HG03280 (cell line): ENCODE data around the gene LAYN.

Experiments used
- ATAC-seq: cut with Tn5 transposase; IDR thresholded peaks from one replicate; pipeline ENCODE4 v1.9.1; 2021; ENCODE audit warnings: mild to moderate bottlenecking, moderate library complexity; ENCODE audit not compliant: unreplicated experiment

Gene LAYN

DNA sequence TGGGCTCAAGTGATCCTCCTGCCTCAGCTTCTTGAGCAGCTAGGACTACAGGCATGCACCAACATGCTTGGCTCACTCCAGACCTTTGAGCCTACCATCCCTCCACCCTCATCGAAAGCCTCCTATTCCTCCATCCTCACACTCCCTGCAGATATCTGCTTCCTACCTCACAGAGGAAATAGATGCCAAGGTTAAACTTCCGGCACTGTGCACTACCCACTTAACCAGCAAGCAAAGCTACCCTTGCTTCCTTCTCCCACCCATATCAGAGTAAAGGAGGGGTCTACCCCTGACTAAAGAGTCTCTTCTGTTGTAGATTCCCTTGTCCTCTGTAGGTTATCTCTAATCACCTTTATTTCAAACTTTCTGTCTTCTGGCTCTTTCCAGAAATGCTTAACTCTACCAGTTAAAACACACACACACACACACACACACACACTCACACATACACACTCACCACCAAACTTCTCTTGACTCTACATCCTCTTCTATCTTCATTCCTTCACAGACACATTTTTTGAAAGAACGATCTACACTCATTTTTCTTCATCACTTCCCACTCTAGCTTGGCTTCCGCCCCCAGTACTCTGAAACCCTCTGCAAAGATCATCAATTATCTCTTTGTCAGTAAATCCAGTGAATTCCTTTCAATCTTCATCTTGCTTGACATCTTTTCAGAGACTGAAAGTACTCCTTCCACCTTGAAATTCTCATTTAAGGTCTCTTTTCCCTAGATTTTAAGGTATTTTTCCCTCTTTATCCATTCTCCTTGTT lies 50.9 kb downstream of the LAYN start:
- no peak for ATAC-seq

GRCh38 chr11:111592491-111592890 lies 52.0 kb downstream of the LAYN start:
- ATAC-seq: no peak

DNA sequence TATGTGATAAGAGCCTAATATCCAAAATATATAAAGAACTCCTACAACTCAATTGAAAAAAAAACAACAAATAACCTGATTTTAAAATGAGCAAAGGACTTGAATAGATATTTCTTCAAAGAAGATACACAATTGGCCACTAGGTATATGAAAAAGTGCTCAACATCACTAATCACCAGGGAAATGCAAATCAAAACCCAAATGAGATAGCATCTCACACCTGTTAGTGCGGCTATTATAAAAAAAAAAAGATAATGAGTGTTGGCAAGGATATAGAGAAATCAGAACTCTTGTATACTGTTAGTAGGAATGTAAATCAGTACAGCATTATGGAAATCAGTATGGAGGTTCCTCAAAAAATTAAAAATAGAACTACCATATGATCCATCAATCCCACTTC lies 55.8 kb downstream of the LAYN start:
- ATAC-seq: no peak

DNA sequence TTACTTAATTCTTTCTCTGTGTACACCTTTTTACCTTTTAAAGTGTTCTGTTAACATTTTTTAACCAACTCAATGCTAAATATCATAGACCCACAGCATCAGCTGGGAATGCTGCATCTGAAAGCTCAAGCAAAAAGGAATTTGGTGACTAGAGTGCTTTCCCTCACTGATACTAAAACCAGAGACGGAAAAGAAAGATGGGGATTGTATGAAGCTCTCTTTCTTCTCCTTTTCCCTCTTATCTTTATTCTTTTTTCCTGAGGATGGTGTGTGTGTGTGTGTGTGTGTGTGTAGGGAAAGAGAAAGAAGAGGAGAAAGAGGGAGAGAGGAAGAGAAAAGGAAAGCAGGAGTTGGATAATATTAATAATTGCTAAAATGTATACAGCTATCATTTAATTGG lies 57.6 kb downstream of the LAYN start:
- no peak for ATAC-seq

DNA sequence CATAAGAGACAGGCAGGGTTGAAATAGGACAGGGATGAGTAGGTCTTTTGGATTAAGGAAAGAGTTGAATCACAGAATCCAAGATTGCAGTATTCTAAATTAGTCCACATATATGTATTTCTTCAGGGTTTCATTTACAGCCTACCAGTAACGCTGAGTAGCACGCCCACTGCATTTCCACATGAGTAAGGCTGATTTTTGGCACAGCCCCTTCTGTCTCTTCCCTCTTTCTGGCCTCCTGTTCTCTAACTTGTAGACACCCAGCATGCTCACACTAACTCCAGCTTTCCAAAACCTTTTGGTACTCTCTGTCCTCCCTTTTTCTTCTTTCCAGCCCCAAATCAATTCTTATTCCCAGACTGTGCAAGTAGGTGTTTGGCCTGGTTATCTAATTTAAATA lies 58.0 kb downstream of the LAYN start:
- ATAC-seq: no peak

GRCh38 chr11:111601636-111601978 lies 61.1 kb downstream of the LAYN start:
- ATAC-seq: no peak

DNA sequence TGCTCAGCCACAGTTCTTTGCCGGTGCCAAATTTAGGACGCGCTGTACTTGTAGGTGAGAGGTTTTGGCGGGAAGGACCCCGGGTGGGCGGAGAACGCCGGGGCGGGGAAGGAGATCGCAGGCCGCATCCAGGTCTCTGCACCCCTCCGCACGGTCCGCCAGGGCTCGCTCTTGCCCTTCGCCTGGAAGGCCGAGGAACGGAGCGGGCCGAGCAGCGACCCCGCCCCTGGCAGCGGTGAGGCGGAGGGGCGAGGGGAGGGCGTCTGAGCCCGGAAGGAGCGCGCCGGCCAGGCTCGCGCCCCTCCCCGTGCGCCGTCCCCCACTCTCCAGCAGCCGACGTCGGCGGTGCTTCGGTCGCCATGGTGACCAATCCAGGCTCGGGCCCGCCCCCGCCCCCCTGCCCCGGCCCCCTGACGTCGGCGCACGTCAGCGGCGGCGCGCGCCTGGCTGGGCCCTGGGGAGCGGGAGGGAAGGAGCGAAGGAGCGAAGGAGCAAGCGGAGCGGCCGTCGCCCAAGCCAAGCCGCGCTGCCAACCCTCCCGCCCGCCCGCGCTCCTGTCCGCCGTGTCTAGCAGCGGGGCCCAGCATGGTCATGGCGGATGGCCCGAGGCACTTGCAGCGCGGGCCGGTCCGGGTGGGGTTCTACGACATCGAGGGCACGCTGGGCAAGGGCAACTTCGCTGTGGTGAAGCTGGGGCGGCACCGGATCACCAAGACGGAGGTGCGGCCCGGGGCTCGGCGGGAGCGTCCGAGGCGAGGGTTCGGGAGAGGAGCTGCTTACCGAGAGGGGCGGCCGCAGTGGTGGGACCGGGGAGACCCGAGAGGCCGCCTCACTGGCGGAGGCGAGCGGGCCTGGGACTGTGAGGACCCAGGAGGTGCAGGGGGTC lies 61.7 kb downstream of the LAYN start, which contains the start of gene SIK2:
Gene SIK2, plus strand, starts transcription at position 471 of the 886 bp plus-strand sequence. Its CDS starts 115 bp downstream, at position 586.
- peak; percentile 89 for ATAC-seq

DNA sequence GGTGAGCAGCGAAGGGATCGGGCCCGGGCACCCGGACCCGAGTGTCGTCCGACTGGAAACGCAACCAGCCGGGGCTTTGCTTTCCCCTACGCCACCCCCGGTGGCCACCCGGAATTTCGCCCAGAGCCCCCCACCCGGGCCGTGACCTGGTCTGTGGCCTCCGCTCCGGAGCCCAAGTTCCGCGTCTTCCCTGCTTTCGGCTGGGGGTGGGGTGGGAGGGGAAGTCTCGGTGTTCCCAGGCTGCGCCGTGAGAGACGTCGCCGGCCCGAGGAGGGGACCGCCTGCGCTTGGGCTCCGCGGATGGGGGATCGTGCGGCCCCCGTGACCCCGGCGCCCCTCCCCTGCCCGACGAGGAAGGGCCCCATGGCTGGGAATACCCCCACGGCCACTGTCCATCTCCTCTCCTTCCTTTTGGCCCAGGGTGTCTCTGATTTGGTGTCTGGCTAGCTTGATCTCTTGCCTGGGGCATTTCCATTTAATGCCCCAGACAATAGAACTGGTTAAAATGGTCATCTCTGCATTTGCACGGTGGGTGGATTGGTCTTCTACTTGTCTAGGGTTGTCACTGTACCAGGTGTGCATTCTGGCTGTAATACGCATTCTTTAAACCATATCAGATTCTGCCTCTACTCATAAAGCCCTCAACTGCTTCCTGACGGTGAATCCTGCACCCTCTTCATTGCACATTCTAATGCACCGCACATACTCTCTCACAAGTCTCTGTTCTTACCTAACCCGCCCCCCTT lies 62.5 kb downstream of the LAYN start:
- no peak for ATAC-seq

DNA sequence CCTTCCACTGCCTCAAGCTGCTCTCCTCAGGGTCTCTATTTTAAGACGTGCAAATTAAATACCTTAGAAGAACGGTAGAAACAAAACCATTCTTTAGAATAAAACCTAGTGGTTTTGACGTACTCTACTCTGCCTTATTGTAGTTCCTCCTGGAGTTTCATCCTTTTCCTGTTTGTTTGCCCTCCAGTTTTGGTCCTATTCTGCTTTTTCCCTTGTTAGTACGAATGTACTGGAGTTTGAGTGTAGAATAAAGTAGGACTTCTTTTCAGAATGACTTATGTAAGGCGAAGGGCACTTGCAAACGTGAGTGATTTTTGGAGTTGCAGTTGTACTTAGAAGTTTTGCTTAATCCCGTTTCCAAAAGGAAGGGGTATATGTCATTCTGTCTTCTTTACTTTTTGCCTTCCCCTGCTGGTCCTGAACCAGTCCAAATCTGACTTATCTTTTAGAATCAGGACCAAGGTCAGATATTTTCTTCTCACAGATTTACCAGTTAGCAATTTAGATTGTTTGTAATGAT lies 63.2 kb downstream of the LAYN start:
- no peak for ATAC-seq

DNA sequence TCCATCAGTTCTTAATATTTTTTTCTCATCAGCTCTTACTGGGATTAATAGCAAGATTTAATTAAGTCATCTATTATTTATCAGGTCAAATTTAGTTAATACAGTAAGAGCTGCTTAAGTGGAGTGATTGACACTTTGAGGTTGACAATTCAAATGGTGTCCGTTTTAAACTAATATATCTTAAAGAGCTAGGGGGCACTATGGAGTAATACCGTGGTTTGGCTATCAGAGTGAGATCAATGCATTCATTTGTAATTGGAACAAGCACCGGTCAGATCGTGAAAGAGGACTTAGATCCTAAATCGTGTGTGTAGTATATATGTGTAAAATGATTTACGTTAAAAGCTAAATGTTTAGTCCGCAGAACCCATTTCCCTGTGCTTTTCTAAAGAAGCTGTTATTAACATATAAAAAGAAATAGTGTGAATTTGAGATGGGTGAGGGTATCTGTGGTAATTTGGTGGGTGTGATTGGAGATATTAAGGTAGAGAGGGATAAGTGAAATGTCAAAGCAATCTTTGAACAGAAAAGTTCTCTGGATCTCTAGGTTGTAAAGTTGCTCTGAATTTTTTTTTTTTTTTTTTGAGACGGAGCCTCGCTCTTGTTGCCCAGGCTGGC lies 64.0 kb downstream of the LAYN start:
- ATAC-seq: no peak

GRCh38 chr11:111605681-111606080 lies 65.2 kb downstream of the LAYN start:
- ATAC-seq: no peak

DNA sequence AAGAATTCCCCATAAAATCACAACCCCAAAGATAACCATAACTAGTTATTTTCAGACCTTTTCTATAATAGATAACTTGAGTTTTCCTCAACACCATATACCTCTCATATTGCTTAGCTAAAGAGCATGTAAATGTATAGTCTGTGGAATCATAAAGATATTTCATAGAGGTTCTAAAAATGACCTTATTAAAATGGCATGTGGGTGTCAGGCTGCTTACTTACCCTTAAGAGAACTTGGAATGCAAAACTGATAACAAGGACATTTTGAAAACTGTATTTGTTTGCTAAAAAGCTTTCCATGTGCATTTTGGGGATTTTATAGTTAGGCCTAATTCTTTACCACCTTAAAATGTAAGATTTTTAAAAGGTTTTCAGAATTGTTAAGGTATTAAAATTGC lies 66.5 kb downstream of the LAYN start:
- ATAC-seq: no peak

DNA sequence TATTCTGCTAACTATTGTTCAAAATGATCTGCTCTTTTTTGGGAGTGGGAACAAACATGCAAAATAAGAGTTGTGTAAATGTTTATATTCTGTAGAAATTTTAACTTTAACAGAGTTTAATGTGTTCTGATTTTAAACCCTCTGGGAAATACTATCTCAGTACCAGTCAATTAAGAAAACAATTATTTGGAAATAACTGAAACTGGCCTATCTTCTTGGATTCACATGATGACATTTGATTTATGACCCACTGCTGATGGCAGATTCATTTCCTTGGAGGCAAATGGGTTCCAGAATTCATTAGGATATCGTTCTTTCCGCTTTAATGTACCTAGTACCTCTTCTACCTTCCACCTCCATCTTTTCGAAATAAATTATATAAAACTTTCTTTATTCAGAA lies 67.2 kb downstream of the LAYN start:
- ATAC-seq: no peak
